ENCODE measurements around the gene RGS3.

Gene RGS3

GRCh38 chr9:113529336-113530009 is 65.9 kb downstream of the RGS3 start:
- no peak overlapping the region for H3K4me3 ChIP-seq (replicated peaks; ENCODE audit: low read depth, low read length)
- DNase-seq (ENCODE audit: extremely low read depth, low read depth): no peak
- no peak for TF ChIP-seq CTCF (IDR thresholded peaks at IDR 0.05; ENCODE audit: low read depth, low read length, missing control alignments)

- no peak for DNase-seq (ENCODE audit: extremely low read depth, low read depth)
- no peak overlapping the region for H3K4me3 ChIP-seq (replicated peaks; ENCODE audit: low read depth, low read length)
- TF ChIP-seq CTCF (IDR thresholded peaks at IDR 0.05; ENCODE audit: low read depth, low read length, missing control alignments): no peak
Measured at GRCh38 chr9:113530022-113530635, 66.6 kb downstream of the RGS3 start.

- no peak for DNase-seq (ENCODE audit: extremely low read depth, low read depth)
- H3K4me3 ChIP-seq (replicated peaks; ENCODE audit: low read depth, low read length): no peak overlapping the region
- TF ChIP-seq CTCF (IDR thresholded peaks at IDR 0.05; ENCODE audit: low read depth, low read length, missing control alignments): no peak
Measured at GRCh38 chr9:113530942-113531341, 67.4 kb downstream of the RGS3 start.

GRCh38 chr9:113531919-113532808 is 68.6 kb downstream of the RGS3 start:
- no peak for TF ChIP-seq CTCF (IDR thresholded peaks at IDR 0.05; ENCODE audit: low read depth, low read length, missing control alignments)
- no peak for DNase-seq (ENCODE audit: extremely low read depth, low read depth)
- H3K4me3 ChIP-seq (replicated peaks; ENCODE audit: low read depth, low read length): no peak overlapping the region

- TF ChIP-seq CTCF (IDR thresholded peaks at IDR 0.05; ENCODE audit: low read depth, low read length, missing control alignments): no peak
- no peak for DNase-seq (ENCODE audit: extremely low read depth, low read depth)
- H3K4me3 ChIP-seq (replicated peaks; ENCODE audit: low read depth, low read length): no peak overlapping the region
Measured at GRCh38 chr9:113532809-113533190, 69.3 kb downstream of the RGS3 start.

- no peak for DNase-seq (ENCODE audit: extremely low read depth, low read depth)
- no peak for TF ChIP-seq CTCF (IDR thresholded peaks at IDR 0.05; ENCODE audit: low read depth, low read length, missing control alignments)
Measured at GRCh38 chr9:113533335-113534225, 70.1 kb downstream of the RGS3 start.

More at GRCh38 chr9:113533335-113534225, 70.1 kb downstream of the RGS3 start:
- no peak overlapping the region for H3K4me3 ChIP-seq (replicated peaks; ENCODE audit: low read depth, low read length)
